DND-41 (cell line): ENCODE results near the gene SAMD13.

Source experiments
- EZH2 ChIP-seq: IDR thresholded peaks from 3 replicates; pipeline ENCODE4 v1.6.1; 2012; ENCODE audit warnings: borderline replicate concordance, low read depth, mild to moderate bottlenecking, moderate library complexity, low read length, inconsistent platforms; ENCODE audit not compliant: severe bottlenecking
- TF ChIP-seq, protein P1 (sequence below): IDR thresholded peaks from 2 replicates; pipeline ENCODE4 v1.5.1; 2012; ENCODE audit warnings: borderline replicate concordance, low read length, moderate library complexity, mild to moderate bottlenecking; ENCODE audit not compliant: poor library complexity, severe bottlenecking; ENCODE audit errors: extremely low read depth

GRCh38 chr1:84387480-84388163 is 86.1 kb downstream of the SAMD13 start:
- TF ChIP-seq, protein P1, sequence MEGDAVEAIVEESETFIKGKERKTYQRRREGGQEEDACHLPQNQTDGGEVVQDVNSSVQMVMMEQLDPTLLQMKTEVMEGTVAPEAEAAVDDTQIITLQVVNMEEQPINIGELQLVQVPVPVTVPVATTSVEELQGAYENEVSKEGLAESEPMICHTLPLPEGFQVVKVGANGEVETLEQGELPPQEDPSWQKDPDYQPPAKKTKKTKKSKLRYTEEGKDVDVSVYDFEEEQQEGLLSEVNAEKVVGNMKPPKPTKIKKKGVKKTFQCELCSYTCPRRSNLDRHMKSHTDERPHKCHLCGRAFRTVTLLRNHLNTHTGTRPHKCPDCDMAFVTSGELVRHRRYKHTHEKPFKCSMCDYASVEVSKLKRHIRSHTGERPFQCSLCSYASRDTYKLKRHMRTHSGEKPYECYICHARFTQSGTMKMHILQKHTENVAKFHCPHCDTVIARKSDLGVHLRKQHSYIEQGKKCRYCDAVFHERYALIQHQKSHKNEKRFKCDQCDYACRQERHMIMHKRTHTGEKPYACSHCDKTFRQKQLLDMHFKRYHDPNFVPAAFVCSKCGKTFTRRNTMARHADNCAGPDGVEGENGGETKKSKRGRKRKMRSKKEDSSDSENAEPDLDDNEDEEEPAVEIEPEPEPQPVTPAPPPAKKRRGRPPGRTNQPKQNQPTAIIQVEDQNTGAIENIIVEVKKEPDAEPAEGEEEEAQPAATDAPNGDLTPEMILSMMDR, result peak; percentile 13
- TF ChIP-seq EZH2, result no peak
